ENCODE results near the gene UBFD1.

GRCh38 chr16:23521965-23522364, 35.6 kb upstream of the UBFD1 start:
- TF ChIP-seq POLR2AphosphoS5 (IDR thresholded peaks at IDR 0.05): no peak
- TF ChIP-seq, protein P1, sequence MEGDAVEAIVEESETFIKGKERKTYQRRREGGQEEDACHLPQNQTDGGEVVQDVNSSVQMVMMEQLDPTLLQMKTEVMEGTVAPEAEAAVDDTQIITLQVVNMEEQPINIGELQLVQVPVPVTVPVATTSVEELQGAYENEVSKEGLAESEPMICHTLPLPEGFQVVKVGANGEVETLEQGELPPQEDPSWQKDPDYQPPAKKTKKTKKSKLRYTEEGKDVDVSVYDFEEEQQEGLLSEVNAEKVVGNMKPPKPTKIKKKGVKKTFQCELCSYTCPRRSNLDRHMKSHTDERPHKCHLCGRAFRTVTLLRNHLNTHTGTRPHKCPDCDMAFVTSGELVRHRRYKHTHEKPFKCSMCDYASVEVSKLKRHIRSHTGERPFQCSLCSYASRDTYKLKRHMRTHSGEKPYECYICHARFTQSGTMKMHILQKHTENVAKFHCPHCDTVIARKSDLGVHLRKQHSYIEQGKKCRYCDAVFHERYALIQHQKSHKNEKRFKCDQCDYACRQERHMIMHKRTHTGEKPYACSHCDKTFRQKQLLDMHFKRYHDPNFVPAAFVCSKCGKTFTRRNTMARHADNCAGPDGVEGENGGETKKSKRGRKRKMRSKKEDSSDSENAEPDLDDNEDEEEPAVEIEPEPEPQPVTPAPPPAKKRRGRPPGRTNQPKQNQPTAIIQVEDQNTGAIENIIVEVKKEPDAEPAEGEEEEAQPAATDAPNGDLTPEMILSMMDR (IDR thresholded peaks at IDR 0.05 in 8 of 11, conservative IDR thresholded peaks at IDR 0.05 in 3 of 11): no peak
- TF ChIP-seq POLR2A (IDR thresholded peaks at IDR 0.05): no peak

Measured in spleen (tissue), 7 donors.